Gastroesophageal sphincter (tissue), 4 donors: ENCODE results near the gene AP2M1. TPM values are rescaled to one million over a fixed set of nuclear protein-coding genes. Genes with fewer than 3 reads are reported as not detected.
A peak's percentile ranks its signal among the peaks of the same experiment; 100 is the strongest.
"Not testable (repeated sequence)": the region's sequence is repeated elsewhere in the genome, so short reads cannot be mapped to it uniquely, and the experiment has no call there.

Experiments
- ATAC-seq: fragments of 150-250 bp; one replicate; pipeline ENCODE4 v1.9.1; 2016; ENCODE audit warnings: mild to moderate bottlenecking, moderate library complexity
- H3K27ac ChIP-seq, 4 donors: fragments of 200-600 bp; sonication (generic) in 3 of 4; 1 replicate in 3 of 4; 2 replicates in 1 of 4; pipeline ENCODE4 v1.5.1; 2016 to 2019
- H3K27me3 ChIP-seq: fragments of 200-600 bp; sonication (generic); one replicate; pipeline ENCODE4 v1.5.1; 2019
- H3K36me3 ChIP-seq, 2 donors: fragments of 200-600 bp; sonication (generic); one replicate each; pipeline ENCODE4 v1.5.1; 2019; ENCODE audit warnings: control low read depth in 1 of 2
- H3K4me1 ChIP-seq, 3 donors: fragments of 200-600 bp; sonication (generic); 1 replicate in 2 of 3; 2 replicates in 1 of 3; pipeline ENCODE4 v1.5.1; 2016 to 2019; ENCODE audit warnings: control low read depth in 2 of 3
- H3K4me3 ChIP-seq, 2 donors: fragments of 200-600 bp; sonication (generic); one replicate each; pipeline ENCODE4 v1.5.1; 2019; ENCODE audit warnings: mild to moderate bottlenecking in 1 of 2, moderate library complexity in 1 of 2
- H3K9me3 ChIP-seq, 3 donors: fragments of 200-600 bp; sonication (generic); one replicate each; pipeline ENCODE4 v1.5.1; 2017 to 2019; ENCODE audit warnings: control low read depth in 2 of 3
- CTCF ChIP-seq, 4 experiments: fragments of 200-600 bp in 2 of 4; fragments of 450-650 bp in 2 of 4; sonication (generic) in 1 of 4; IDR thresholded peaks; one replicate each; pipeline ENCODE4 v1.5.1; 2017 to 2019; ENCODE audit warnings: antibody characterized with exemption in 4 of 4, mild to moderate bottlenecking in 2 of 4, moderate library complexity in 2 of 4
- EP300 ChIP-seq: sonication (generic); formaldehyde crosslinking; IDR thresholded peaks from one replicate; pipeline ENCODE4 v1.6.1; 2017; ENCODE audit warnings: antibody characterized with exemption, mild to moderate bottlenecking
- POLR2A ChIP-seq, 2 donors: fragments of 450-650 bp; IDR thresholded peaks; one replicate each; pipeline ENCODE4 v1.6.1; 2017; ENCODE audit warnings: antibody characterized with exemption in 2 of 2, mild to moderate bottlenecking in 2 of 2, moderate library complexity in 1 of 2
- POLR2AphosphoS5 ChIP-seq: sonication (generic); formaldehyde crosslinking; IDR thresholded peaks from one replicate; pipeline ENCODE4 v1.6.1; 2017; ENCODE audit warnings: antibody characterized with exemption
- WGBS, 2 donors: methylation state at CpG; one replicate each; pipeline ENCODE4 v1.1.5; 2018; ENCODE audit warnings: low coverage in 1 of 2; 5-methylcytosine and 5-hydroxymethylcytosine counted together
- total RNA-seq, 4 donors: library from RNA; depleted of rRNA; stranded (reverse); fragments of >200 nt; gene quantifications; one replicate each; pipeline ENCODE4 v1.1.0, GENCODE V29; 2016

Gene AP2M1
- total RNA-seq, 4 donors from 2014 or later: 234 to 322 (median 288) TPM

- Histone ChIP-seq H3K4me3 (peak overlapping the region; percentile 94 to 97), H3K27ac (peak overlapping the region; percentile 76 to 95 (median 94)), H3K27me3 (no peaks in the 10 kb centered on the region), H3K4me1 (peaks cover 3 to 72% (median 34%) of the 10 kb centered on the region in 3 donors), H3K9me3 (no peaks in the 10 kb centered on the region), H3K36me3 (no peaks in the 10 kb centered on the region)
- peak; percentile 42 for ATAC-seq
- 0% methylated on average over 5 of the region's 6 CpGs; no CpG with 5 or more reads in 1 of the 2 donors for WGBS, 2 donors
- TF ChIP-seq EP300 (no peak), POLR2AphosphoS5 (no peak), POLR2A (IDR thresholded peaks at IDR 0.05) (no peak), CTCF (IDR thresholded peaks at IDR 0.05) (no peak)
These were observed 18.1 kb upstream of the AP2M1 start for GRCh38 chr3:184156522-184156955.

- Histone ChIP-seq H3K9me3 (no peaks in the 10 kb centered on the region), H3K27me3 (no peaks in the 10 kb centered on the region), H3K4me3 (peak overlapping the region; percentile 94 to 97), H3K27ac (peak overlapping the region; percentile 76 to 95 (median 94)), H3K36me3 (no peaks in the 10 kb centered on the region), H3K4me1 (peaks cover 3 to 79% (median 39%) of the 10 kb centered on the region in 3 donors)
- no peak for TF ChIP-seq CTCF (IDR thresholded peaks at IDR 0.05)
- no peak for TF ChIP-seq EP300
- no peak for ATAC-seq
These were observed 17.4 kb upstream of the AP2M1 start for GRCh38 chr3:184157206-184157605.

- TF ChIP-seq CTCF (IDR thresholded peaks at IDR 0.05) (no peak), EP300 (no peak), POLR2AphosphoS5 (no peak)
- WGBS, 2 donors: 63 to 70% methylated on average over 2 to 4 of the region's 4 CpGs
- Histone ChIP-seq H3K27me3 (no peaks in the 10 kb centered on the region), H3K27ac (peak overlapping the region; percentile 35 to 95 (median 83)), H3K4me3 (no peak overlapping the region), H3K4me1 (peaks cover 3 to 87% (median 45%) of the 10 kb centered on the region in 3 donors), H3K9me3 (no peaks in the 10 kb centered on the region), H3K36me3 (peaks cover 0 to 4% of the 10 kb centered on the region in 2 donors)
- ATAC-seq: no peak
These were observed 16.3 kb upstream of the AP2M1 start for GRCh38 chr3:184158404-184158803.

- peak; percentile 2 for ATAC-seq
- Histone ChIP-seq H3K4me1 (peaks cover 3 to 85% (median 45%) of the 10 kb centered on the region in 3 donors), H3K27ac (peak overlapping the region; percentile 86 to 95 (median 92)), H3K9me3 (no peaks in the 10 kb centered on the region), H3K4me3 (peak overlapping the region in 1 of 2 donors; percentile 27), H3K27me3 (no peaks in the 10 kb centered on the region), H3K36me3 (peaks cover 0 to 25% of the 10 kb centered on the region in 2 donors)
- WGBS, 2 donors: 0% methylated on average over 2 of the region's 2 CpGs; no CpG with 5 or more reads in 1 of the 2 donors
- no peak for TF ChIP-seq POLR2AphosphoS5
- no peak for TF ChIP-seq EP300
- TF ChIP-seq POLR2A (IDR thresholded peaks at IDR 0.05): no peak
- no peak for TF ChIP-seq CTCF (IDR thresholded peaks at IDR 0.05)
These were observed 14.2 kb upstream of the AP2M1 start for GRCh38 chr3:184160456-184160855.

- Histone ChIP-seq H3K27ac (peak overlapping the region in 3 of 4 donors; percentile 69 to 95 (median 94)), H3K36me3 (peaks cover 0 to 47% of the 10 kb centered on the region in 2 donors), H3K4me1 (peaks cover 0 to 72% (median 42%) of the 10 kb centered on the region in 3 donors)
- H3K27me3 ChIP-seq, H3K4me3 ChIP-seq, H3K9me3 ChIP-seq: not testable (repeated sequence)
- WGBS, 2 donors: 50 to 65% methylated on average over 2 to 7 of the region's 8 CpGs
- peak; percentile 37 for ATAC-seq
These were observed 12.0 kb upstream of the AP2M1 start for GRCh38 chr3:184162571-184163070.
